Bladder microvascular endothelial cell (primary cell): ENCODE measurements around the gene PTK6. TPM values are rescaled to one million over a fixed set of nuclear protein-coding genes. Genes with fewer than 3 reads are reported as not detected.

Experiments
- total RNA-seq: library from RNA; depleted of rRNA; stranded (reverse); fragments of >200 nt; gene quantifications from 2 replicates; pipeline ENCODE4 v1.2.3, GENCODE V29; 2014

The PTK6 gene
- total RNA-seq: 0.13 TPM in 1 of 2 replicates, not detected in the other

DNA sequence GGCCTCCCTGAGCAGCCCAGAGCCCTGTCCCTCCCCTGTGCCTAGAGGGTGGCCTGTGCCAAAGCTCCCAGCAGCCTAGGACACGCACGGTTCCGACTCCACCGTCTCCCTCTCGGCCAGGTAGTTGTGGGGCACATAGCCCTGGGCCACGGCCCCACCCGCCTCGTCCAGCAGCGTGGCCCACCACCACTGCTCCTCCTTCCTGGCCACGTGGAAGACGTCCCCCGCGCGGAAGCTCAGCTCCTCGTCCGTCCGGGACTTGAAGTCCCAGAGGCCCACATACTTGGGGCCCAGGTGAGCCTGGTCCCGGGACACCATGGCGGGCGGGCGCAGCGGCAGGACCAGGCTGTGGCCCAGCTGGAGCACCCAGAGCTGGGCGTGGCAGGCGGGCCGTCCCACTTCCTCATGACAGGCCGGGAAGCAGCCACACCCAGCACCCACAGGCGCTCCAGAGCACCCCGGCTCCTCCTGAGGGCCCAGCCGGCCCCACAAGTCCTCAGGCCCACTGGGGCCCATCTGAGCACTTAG lies at the start of gene PTK6:
PTK6 (minus strand) TSS at position 380 of the 528 bp plus-strand sequence; CDS start at position 318, 62 bp downstream.

GRCh38 chr20:63574156-63574828 lies 37.1 kb upstream of the PTK6 start, which contains the start of gene HELZ2:
TSS of gene HELZ2 (minus strand) at chr20:63574239. CDS start at chr20:63572385, 1,854 bp downstream.

DNA sequence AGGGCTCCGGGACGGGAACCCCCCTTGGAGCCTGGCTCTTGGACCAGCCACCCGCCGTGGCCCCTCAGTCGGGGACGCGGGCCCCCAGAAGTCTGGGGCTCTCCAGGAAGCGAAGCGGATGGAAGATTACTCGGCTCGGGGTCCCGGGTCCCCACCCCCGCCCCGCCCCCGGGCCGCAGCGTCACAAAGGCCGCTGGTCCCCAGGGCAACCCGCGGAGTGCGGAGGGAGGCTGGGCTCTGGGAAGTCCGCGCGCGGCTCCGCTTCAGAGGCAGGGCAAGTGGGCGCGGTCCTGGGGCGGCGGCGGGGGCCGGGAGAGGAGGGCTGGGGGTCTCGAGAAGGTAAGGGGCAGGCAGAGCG lies 16.7 kb upstream of the PTK6 start, which contains the start of gene FNDC11:
FNDC11 (plus strand) TSS at position 227 of the 358 bp plus-strand sequence. CDS start 1,505 bp downstream, outside the sequence.

DNA sequence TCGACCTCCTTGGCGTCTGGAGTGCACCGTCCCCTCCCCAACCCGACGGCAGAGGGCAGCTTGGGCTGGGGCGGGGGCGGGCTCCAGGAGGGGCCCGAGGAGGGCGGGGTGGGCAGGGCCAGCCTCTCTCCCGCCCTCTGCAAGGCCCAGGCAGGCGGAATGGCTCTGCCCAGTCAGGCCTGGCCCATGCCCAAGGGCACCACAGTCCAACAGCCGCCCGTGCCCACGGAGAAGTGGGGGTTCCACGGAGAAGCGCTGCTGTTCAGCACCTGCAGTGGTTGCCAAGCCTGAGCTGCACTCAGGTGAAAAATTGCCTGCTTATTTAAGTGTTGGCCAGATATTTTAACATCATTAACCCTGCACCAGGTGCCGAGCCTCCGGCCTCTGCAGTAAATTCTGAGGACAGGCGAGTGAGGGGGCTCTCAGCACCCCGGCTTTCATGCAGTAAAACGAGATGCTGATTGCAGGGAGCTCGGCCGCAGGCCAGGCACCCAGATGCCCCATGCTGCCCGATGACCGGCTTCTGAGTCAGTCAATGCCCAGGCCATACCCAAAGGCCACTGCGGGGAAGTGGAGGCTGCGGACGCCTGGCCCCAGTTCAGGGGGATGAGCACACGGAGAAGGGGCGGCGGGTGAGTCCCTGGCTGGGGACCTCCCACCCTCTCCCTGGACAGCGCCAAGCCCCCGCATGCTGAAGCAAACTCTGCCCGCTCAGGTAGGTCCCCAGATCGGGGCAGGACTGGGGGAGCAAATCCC lies 10.7 kb upstream of the PTK6 start, which contains the start of gene SRMS:
SRMS (minus strand) TSS at position 25 of the 756 bp plus-strand sequence. CDS start 286 bp downstream, outside the sequence.

DNA sequence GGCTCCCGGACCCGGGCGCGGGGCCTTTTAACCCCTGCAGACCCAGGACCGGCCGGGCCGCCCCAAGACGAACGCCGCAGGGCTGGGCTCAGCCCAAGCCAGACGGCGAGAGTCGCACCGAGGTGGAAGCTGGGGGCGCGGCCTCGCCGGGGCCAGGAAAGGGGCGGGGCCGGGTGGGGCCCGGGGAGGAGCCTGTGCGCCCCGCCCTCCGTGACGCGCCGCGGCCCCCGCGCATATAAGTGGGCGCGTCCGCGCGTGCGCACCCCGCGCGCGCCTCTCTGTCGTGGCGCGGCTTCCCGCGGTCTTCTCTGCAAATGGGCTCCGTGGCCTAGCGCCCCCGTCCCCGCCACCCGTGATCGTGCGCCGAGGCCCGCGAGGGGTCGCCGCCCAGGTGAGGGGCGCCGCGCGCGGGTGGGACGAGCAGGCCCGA lies 16.7 kb downstream of the PTK6 start, which contains the start of gene PPDPF:
PPDPF (plus strand) TSS at position 262 of the 430 bp plus-strand sequence. CDS start 544 bp downstream, outside the sequence.

DNA sequence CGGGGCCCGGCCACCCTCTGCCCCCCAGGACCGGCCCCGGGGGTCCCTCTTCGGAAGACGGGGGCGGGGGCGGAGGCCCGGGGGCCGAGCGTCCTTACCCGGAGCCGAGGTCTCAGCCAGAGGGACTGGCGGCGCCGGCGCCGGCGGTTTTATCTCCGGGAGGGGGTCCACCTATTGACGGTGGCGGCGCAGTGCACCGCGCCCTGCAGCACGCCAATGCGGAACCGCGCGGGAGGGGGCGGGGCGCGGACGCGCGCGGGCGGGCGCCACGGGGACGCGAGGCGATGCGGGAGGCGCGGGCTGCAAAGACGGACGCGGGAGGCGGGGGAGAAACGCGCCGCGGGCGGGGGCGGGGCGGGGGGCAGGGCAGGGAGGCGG lies 38.2 kb downstream of the PTK6 start, which contains the start of gene EEF1A2:
EEF1A2 (minus strand) TSS at position 124 of the 378 bp plus-strand sequence. CDS start 1,320 bp downstream, outside the sequence.

Other genes starting within 250 kb of the PTK6 start
- not detected in 2 replicates for gene COL20A1, start 244.2 kb downstream of the PTK6 start, total RNA-seq
- gene CHRNA4, start 176.0 kb downstream of the PTK6 start, total RNA-seq: 0.06 TPM in 1 of 2 replicates, not detected in the other
- gene KCNQ2, start 64.7 kb downstream of the PTK6 start, total RNA-seq: not detected in 2 replicates
- 0.49 and 27.1 TPM in 2 replicates for gene EEF1A2, start 38.3 kb downstream of the PTK6 start, total RNA-seq
- gene PPDPF, start 16.6 kb downstream of the PTK6 start, total RNA-seq: 10.7 and 13.3 TPM in 2 replicates
- not detected in 2 replicates for gene SRMS, start 10.4 kb upstream of the PTK6 start, total RNA-seq
- 1.0 and 1.1 TPM in 2 replicates for gene FNDC11, start 16.8 kb upstream of the PTK6 start, total RNA-seq
- gene HELZ2, start 36.9 kb upstream of the PTK6 start, total RNA-seq: 52.6 and 101 TPM in 2 replicates
- 7.4 and 12.5 TPM in 2 replicates for gene GMEB2, start 89.7 kb upstream of the PTK6 start, total RNA-seq
- gene STMN3, start 116.0 kb upstream of the PTK6 start, total RNA-seq: 0.69 and 1.5 TPM in 2 replicates
- gene RTEL1, start 120.9 kb upstream of the PTK6 start, total RNA-seq: 8.3 and 14.5 TPM in 2 replicates
- 19.1 and 28.5 TPM in 2 replicates for gene TNFRSF6B, start 159.3 kb upstream of the PTK6 start, total RNA-seq
- gene ARFRP1, start 170.6 kb upstream of the PTK6 start, total RNA-seq: 33.4 and 68.0 TPM in 2 replicates
- gene ZGPAT, start 170.7 kb upstream of the PTK6 start, total RNA-seq: 16.4 and 23.8 TPM in 2 replicates
- gene LIME1, start 199.3 kb upstream of the PTK6 start, total RNA-seq: 1.9 and 3.2 TPM in 2 replicates
- 8.0 and 8.6 TPM in 2 replicates for gene SLC2A4RG, start 202.4 kb upstream of the PTK6 start, total RNA-seq